ENCODE results near the gene CNTNAP2. TPM values are rescaled to one million over a fixed set of nuclear protein-coding genes. Genes with fewer than 3 reads are reported as not detected.

Gene CNTNAP2
- total and polyA plus RNA-seq, 2 of the 4 experiments (the other 2 are of a cell fraction): not detected

DNA sequence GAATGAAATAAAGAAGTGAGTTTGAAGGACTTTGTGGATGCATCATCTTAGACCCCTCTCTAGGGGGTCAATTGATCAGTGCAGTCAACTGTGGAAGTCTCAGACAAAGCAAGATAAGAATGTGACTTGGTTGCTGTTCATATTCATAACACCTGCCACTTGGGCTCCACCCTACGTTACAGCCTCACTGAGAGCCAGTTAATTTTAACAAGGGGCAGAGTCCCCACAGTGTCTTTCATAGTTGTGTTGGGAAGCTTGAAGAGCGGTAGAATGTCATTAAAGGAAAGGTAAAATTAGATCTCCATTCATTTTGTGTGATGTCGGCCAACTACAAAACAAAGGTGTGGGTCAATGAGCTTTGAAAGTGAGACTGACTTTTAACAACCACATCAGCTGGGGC, 2031.9 kb downstream of the CNTNAP2 start:
- dilution Hi-C loops (cut with HindIII; ENCODE audit: low sequenced_read_pairs, unreplicated experiment) (no loop called here), intact Hi-C loops (cut with micrococcal nuclease) (loop anchor here (10.0 kb wide), 1 partner anchor 904 kb away; no protein-coding TSS in a partner anchor), in situ Hi-C loops (cut with MboI; ENCODE audit: low sequenced_read_pairs) (no loop called here)
- no peak overlapping the region for H3K18ac ChIP-seq (ENCODE audit: low read depth, low read length)
- peaks cover 16% of the 10 kb centered on the region for H3K9me3 ChIP-seq (ENCODE audit: control insufficient read depth, insufficient read depth, low read length)
- no peak overlapping the region for H3K27ac ChIP-seq (ENCODE audit: insufficient read depth, low read length)
- no peaks in the 10 kb centered on the region for H4K20me1 ChIP-seq (ENCODE audit: insufficient read depth, low read length)
- H2AK9ac ChIP-seq (replicated peaks; ENCODE audit: low read depth, low read length, poor library complexity): no peak overlapping the region
- H3K56ac ChIP-seq (ENCODE audit: extremely low read depth, insufficient read depth, low read length): no peak overlapping the region
- H2BK5ac ChIP-seq (ENCODE audit: low read depth, low read length, poor library complexity, severe bottlenecking): no peak overlapping the region
- H3K4me3 ChIP-seq (ENCODE audit: insufficient read depth, low read depth, low read length): no peak overlapping the region
- H3K9me1 ChIP-seq (ENCODE audit: insufficient read depth, low read length): no peaks in the 10 kb centered on the region
- H4K8ac ChIP-seq (ENCODE audit: low read depth in 2 of 2, low read length in 2 of 2): no peak overlapping the region
- H2BK20ac ChIP-seq (ENCODE audit: low read depth, low read length): no peak overlapping the region
- H3K4ac ChIP-seq (ENCODE audit: low read depth, low read length): no peak overlapping the region
- H4K5ac ChIP-seq (ENCODE audit: low read depth, low read length): no peak overlapping the region
- no peak overlapping the region for H2BK15ac ChIP-seq (ENCODE audit: low read depth, low read length)
- whole genome bisulfite sequencing, 2 experiments (ENCODE audit: extremely low coverage in 2 of 2, insufficient read length in 1 of 2): no CpG with 5 or more reads among the region's 3 CpGs
- no peak overlapping the region for H4K91ac ChIP-seq (ENCODE audit: insufficient read depth, low read depth, low read length)
- ChIA-PET POLR2A (ENCODE audit: unreplicated experiment) (no interaction called here), CTCF (no interaction called here)
- H3K4me2 ChIP-seq (ENCODE audit: low read depth, low read length): no peak overlapping the region
- H3K14ac ChIP-seq (replicated peaks; ENCODE audit: low read depth, low read length): no peak overlapping the region
- no peak overlapping the region for H2BK120ac ChIP-seq (ENCODE audit: low read depth, low read length)
- DNase-seq: no peak
- H3K79me1 ChIP-seq (ENCODE audit: low read depth in 1 of 2, low read length in 2 of 2): no peaks in the 10 kb centered on the region
- TF ChIP-seq, protein P1, sequence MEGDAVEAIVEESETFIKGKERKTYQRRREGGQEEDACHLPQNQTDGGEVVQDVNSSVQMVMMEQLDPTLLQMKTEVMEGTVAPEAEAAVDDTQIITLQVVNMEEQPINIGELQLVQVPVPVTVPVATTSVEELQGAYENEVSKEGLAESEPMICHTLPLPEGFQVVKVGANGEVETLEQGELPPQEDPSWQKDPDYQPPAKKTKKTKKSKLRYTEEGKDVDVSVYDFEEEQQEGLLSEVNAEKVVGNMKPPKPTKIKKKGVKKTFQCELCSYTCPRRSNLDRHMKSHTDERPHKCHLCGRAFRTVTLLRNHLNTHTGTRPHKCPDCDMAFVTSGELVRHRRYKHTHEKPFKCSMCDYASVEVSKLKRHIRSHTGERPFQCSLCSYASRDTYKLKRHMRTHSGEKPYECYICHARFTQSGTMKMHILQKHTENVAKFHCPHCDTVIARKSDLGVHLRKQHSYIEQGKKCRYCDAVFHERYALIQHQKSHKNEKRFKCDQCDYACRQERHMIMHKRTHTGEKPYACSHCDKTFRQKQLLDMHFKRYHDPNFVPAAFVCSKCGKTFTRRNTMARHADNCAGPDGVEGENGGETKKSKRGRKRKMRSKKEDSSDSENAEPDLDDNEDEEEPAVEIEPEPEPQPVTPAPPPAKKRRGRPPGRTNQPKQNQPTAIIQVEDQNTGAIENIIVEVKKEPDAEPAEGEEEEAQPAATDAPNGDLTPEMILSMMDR (conservative IDR thresholded peaks at IDR 0.05; ENCODE audit: low read depth, low read length): no peak
- TF ChIP-seq FOS (IDR thresholded peaks at IDR 0.05; ENCODE audit: low read depth, low read length): no peak
- H2AK5ac ChIP-seq (ENCODE audit: low read depth, low read length): no peak overlapping the region
- no peaks in the 10 kb centered on the region for H3K27me3 ChIP-seq (ENCODE audit: control insufficient read depth, insufficient read depth, low read length)
- no peak overlapping the region for H2AFZ ChIP-seq (replicated peaks; ENCODE audit: low read length, poor library complexity)
- no peak overlapping the region for H3K23ac ChIP-seq (ENCODE audit: low read depth, low read length)
- no peak for ATAC-seq (ENCODE audit: low read depth)
- no peaks in the 10 kb centered on the region for H3K4me1 ChIP-seq (ENCODE audit: control insufficient read depth, insufficient read depth, low read length)
- no TSS peak for BruUV-seq (replicated peaks)
- H3K36me3 ChIP-seq (ENCODE audit: control insufficient read depth, insufficient read depth, low read length): no peaks in the 10 kb centered on the region
- H3K9ac ChIP-seq (ENCODE audit: low read depth, low read length): no peak overlapping the region
